Measurements from ENCODE around the gene C11orf91.

- TF ChIP-seq CTCF (IDR thresholded peaks at IDR 0.05) = no peak
- no peak for TF ChIP-seq POLR2A (IDR thresholded peaks at IDR 0.05)
Measured at GRCh38 chr11:33670250-33671011, 30.2 kb downstream of the C11orf91 start.

Measured in right lobe of liver (tissue), 4 donors.